HL-60 (cell line): Measurements from ENCODE around the gene NUDT9.

Source experiments
- CTCF ChIP-seq: IDR thresholded peaks from one replicate; pipeline ENCODE4 v1.5.1; 2011; ENCODE audit warnings: low read length, control low read depth, inconsistent platforms; ENCODE audit not compliant: insufficient read depth
- GABPA ChIP-seq: IDR thresholded peaks from 2 replicates; pipeline ENCODE4 v1.6.1; 2012; ENCODE audit warnings: low read depth
- POLR2AphosphoS5 ChIP-seq: IDR thresholded peaks from 2 replicates; pipeline ENCODE4 v1.6.1; 2012; ENCODE audit warnings: low read depth
- REST ChIP-seq: IDR thresholded peaks from 2 replicates; pipeline ENCODE4 v1.6.1; 2012; ENCODE audit warnings: low read depth; ENCODE audit not compliant: insufficient replicate concordance

GRCh38 chr4:87420276-87420830 lies 2.0 kb upstream of the NUDT9 start:
- TF ChIP-seq POLR2AphosphoS5 (no peak), CTCF (no peak), REST (no peak), GABPA (no peak)
